ENCODE results near the gene DHPS. TPM values are rescaled to one million over a fixed set of nuclear protein-coding genes. Genes with fewer than 3 reads are reported as not detected.
"Not testable (repeated sequence)": the region's sequence is repeated elsewhere in the genome, so short reads cannot be mapped to it uniquely, and the experiment has no call there.

Gene DHPS
- 92.0 and 106 TPM in 2 replicates for total RNA-seq
- long read RNA-seq, transcript DHPS-201 (9 exons, 1,363 nt), result major isoform, 101 of 150 reads
- long read RNA-seq, transcript DHPS-221 (8 exons, 1,176 nt), result minor isoform, 8 of 150 reads
- long read RNA-seq, partial matches to known transcripts, result 1 of 150 reads
- long read RNA-seq, other reads (novel, unspliced or antisense), result 38 of 150 reads

DNA sequence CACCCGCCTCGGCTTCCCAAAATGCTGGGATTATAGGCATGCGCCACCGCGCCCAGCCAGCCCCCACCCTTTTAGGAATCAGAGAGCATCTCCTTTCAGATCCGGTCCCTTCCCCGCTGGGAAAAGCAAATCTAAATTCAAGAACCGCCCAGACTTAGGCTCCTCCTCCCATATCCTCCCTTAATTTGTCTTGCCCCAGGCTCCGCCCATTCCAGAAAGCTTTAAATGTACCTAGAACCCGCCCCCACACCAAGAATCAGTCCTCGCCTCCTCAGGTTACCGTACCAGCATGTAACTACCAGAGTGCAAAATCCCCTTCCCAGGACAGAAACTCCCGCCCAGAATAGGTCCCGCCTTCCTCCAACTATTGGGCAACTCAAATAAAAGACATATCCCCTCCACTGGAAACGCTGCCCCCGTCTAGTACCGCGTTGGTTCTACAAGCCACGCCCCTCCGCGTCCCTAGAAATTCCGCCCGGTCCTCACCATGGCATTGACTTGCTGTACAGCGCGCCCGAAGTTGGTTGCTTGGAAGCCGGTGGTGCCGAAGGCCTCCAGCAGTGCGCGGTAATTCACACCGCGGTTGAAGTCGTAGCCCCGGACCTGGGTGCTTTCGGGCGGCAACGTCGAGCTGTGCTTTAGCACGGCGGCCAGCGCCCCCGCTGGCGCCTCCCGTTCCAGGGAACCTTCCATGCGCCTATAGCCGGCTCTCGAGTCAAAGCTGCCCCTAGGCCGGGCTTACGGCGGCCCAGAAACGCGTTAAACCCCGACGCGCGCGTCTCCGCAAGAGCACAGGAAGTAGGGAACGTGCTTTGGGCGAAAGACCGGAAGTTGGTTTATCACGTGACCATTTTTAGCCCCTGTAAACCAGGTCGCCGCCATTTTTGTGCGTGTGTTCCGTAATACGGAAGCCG, at the start of gene DHPS:
TSS of gene DHPS (minus strand) at position 807 of the 914 bp plus-strand sequence. CDS start at position 693, 114 bp downstream.
- TF ChIP-seq CTCF (IDR thresholded peaks at IDR 0.05; ENCODE audit: unreplicated experiment), result peak; percentile 17
- peak; percentile 70 for DNase-seq (ENCODE audit: low spot score, unreplicated experiment)
- H3K27me3 Mint-ChIP-seq, result no peaks in the 10 kb centered on the region
- H3K27ac Mint-ChIP-seq, result peak within 1 kb of the TSS; percentile 96
- H3K36me3 Mint-ChIP-seq (ENCODE audit: insufficient read depth), result peaks cover 13% of the 10 kb centered on the region
- no peaks in the 10 kb centered on the region for H3K9me3 Mint-ChIP-seq (ENCODE audit: low read depth)
- H3K4me3 Mint-ChIP-seq (ENCODE audit: low read depth), result peak within 1 kb of the TSS; percentile 91
- peaks cover 5% of the 10 kb centered on the region for H3K4me1 Mint-ChIP-seq (ENCODE audit: low read depth)

GRCh38 chr19:12731337-12731736, 49.7 kb upstream of the DHPS start:
- Mint-ChIP-seq H3K36me3 (ENCODE audit: insufficient read depth) (peaks cover 13% of the 10 kb centered on the region), H3K27me3 (no peaks in the 10 kb centered on the region), H3K9me3 (ENCODE audit: low read depth) (no peaks in the 10 kb centered on the region), H3K27ac (no peak overlapping the region), H3K4me1 (ENCODE audit: low read depth) (peaks cover 15% of the 10 kb centered on the region), H3K4me3 (ENCODE audit: low read depth) (no peak overlapping the region)
- no peak for TF ChIP-seq CTCF (IDR thresholded peaks at IDR 0.05; ENCODE audit: unreplicated experiment)
- DNase-seq (ENCODE audit: low spot score, unreplicated experiment), result no peak

DNA sequence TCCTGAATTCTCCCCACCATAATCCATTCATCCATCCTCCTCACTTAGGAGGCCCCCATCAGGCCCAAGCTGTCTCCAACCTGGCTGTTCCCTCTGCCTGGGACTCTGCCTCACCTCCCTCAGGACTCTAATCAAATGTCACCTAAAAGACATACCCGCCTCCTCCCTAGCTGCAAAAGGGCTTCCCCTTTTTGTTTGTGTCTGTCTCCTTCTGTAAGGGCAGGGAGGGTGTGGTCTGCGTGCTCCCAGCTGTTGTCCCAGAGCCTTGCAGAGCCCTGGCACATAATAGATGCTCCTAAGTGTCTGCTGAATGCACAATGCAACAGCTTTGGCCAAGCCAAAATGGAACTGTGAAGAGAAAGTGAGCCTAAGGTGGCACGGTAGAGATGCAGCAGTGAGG, 48.4 kb upstream of the DHPS start:
- Mint-ChIP-seq H3K4me1 (ENCODE audit: low read depth) (peaks cover 15% of the 10 kb centered on the region), H3K27ac (no peak overlapping the region), H3K27me3 (no peaks in the 10 kb centered on the region), H3K4me3 (ENCODE audit: low read depth) (no peak overlapping the region), H3K9me3 (ENCODE audit: low read depth) (no peaks in the 10 kb centered on the region), H3K36me3 (ENCODE audit: insufficient read depth) (peaks cover 13% of the 10 kb centered on the region)
- no peak for TF ChIP-seq CTCF (IDR thresholded peaks at IDR 0.05; ENCODE audit: unreplicated experiment)
- DNase-seq (ENCODE audit: low spot score, unreplicated experiment), result no peak

GRCh38 chr19:12727745-12728433, 46.2 kb upstream of the DHPS start:
- Mint-ChIP-seq H3K4me3 (ENCODE audit: low read depth) (no peak overlapping the region), H3K27me3 (no peaks in the 10 kb centered on the region), H3K27ac (no peak overlapping the region), H3K4me1 (ENCODE audit: low read depth) (peaks cover 10% of the 10 kb centered on the region), H3K36me3 (ENCODE audit: insufficient read depth) (peaks cover 11% of the 10 kb centered on the region), H3K9me3 (ENCODE audit: low read depth) (no peaks in the 10 kb centered on the region)
- no peak for TF ChIP-seq CTCF (IDR thresholded peaks at IDR 0.05; ENCODE audit: unreplicated experiment)
- no peak for DNase-seq (ENCODE audit: low spot score, unreplicated experiment)

DNA sequence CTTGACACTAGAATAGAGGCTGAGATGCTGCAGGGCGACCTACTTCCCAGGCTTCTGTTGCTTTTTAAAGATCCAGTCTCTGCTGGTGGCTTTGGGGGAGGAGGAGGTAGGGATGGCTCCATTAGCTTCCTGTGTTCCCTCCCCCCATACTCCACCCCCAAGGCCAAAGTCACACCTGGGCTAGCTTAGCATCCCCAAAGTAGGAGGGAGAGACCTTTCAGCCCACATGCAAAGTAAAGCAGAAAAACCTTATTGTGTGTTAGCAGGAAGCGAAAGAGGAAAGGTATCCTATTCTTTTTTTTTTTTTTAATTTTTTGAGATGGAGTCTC, 45.3 kb upstream of the DHPS start:
- TF ChIP-seq CTCF (IDR thresholded peaks at IDR 0.05; ENCODE audit: unreplicated experiment), result no peak
- Mint-ChIP-seq H3K4me3 (ENCODE audit: low read depth) (no peak overlapping the region), H3K27ac (no peak overlapping the region), H3K4me1 (ENCODE audit: low read depth) (peaks cover 5% of the 10 kb centered on the region), H3K27me3 (no peaks in the 10 kb centered on the region), H3K36me3 (ENCODE audit: insufficient read depth) (peaks cover 9% of the 10 kb centered on the region), H3K9me3 (ENCODE audit: low read depth) (no peaks in the 10 kb centered on the region)
- DNase-seq (ENCODE audit: low spot score, unreplicated experiment), result no peak

- H3K4me1 Mint-ChIP-seq (ENCODE audit: low read depth), result peaks cover 13% of the 10 kb centered on the region
- H3K36me3 Mint-ChIP-seq (ENCODE audit: insufficient read depth); DNase-seq (ENCODE audit: low spot score, unreplicated experiment); H3K9me3 Mint-ChIP-seq (ENCODE audit: low read depth); H3K27ac Mint-ChIP-seq; H3K4me3 Mint-ChIP-seq (ENCODE audit: low read depth); H3K27me3 Mint-ChIP-seq: not testable (repeated sequence)
These were observed 43.9 kb upstream of the DHPS start for GRCh38 chr19:12725612-12726011.

All from progenitor cell of endocrine pancreas (in vitro differentiated cells).